K562 (cell line): ENCODE data around the gene SH3GL3. TPM values are rescaled to one million over a fixed set of nuclear protein-coding genes. Genes with fewer than 3 reads are reported as not detected.

Experiments used
- ATAC-seq: fragments of 200-7000 bp; cut with Tn5 transposase; 3 replicates; pipeline ENCODE4 v1.9.1; 2020; ENCODE audit warnings: moderate library complexity
- BruUV-seq: library from RNA; stranded (reverse); fragments of 400-500 nt; replicated peaks from 2 replicates; lab custom pipeline; 2021; lab: Mats Ljungman, UMichigan
- CTCF ChIA-PET: fragments of 300-600 bp; formaldehyde crosslinking; extraction: SDS; loops from one replicate; lab custom pipeline; 2021; ENCODE audit warnings: low intra/inter-chr PET ratio; lab: Yijun Ruan, JAX
- POLR2A ChIA-PET: fragments of 300-600, 350-650 bp; sonication (Branson Sonifier 250); formaldehyde crosslinking; extraction: SDS; loops from one replicate; lab custom pipeline; 2021; ENCODE audit warnings: antibody characterized with exemption, inconsistent platforms; lab: Yijun Ruan, JAX
- DNase-seq, 4 experiments: peaks; one replicate each; pipeline versions ENCODE4 v3.0.0 to v3.0.0-alpha.2; 2011 to 2018; ENCODE audit warnings: low spot score in 3 of 4, mixed read lengths in 3 of 4; ENCODE audit errors: extremely low read depth in 1 of 4
- FAIRE-seq: peaks from 2 replicates; lab custom pipeline; 2011; peaks lifted over from hg19 to GRCh38; lab: Jason Lieb, UNC
- H2AFZ ChIP-seq: 2 replicates; pipeline ENCODE4 v1.6.0; 2011; ENCODE audit warnings: low read depth, low read length, control low read depth, inconsistent platforms
- H3K27ac ChIP-seq: fragments of 200-600 bp; 3 replicates; pipeline ENCODE4 v1.8.0; 2011; ENCODE audit warnings: low read depth, mild to moderate bottlenecking, control low read depth, inconsistent platforms, low read length, moderate library complexity, mixed read lengths; ENCODE audit errors: extremely low read depth
- H3K27me3 ChIP-seq, 2 experiments: fragments of 300-600 bp in 1 of 2; 2 replicates in 1 of 2; 3 replicates in 1 of 2; pipeline versions ENCODE4 v1.6.0 to v1.8.0; 2011; ENCODE audit warnings: inconsistent platforms in 2 of 2, low read length in 2 of 2, mild to moderate bottlenecking in 1 of 2, mixed read lengths in 1 of 2, moderate library complexity in 1 of 2; ENCODE audit not compliant: control insufficient read depth in 2 of 2, insufficient read depth in 2 of 2
- H3K36me3 ChIP-seq: fragments of 300-600 bp; 3 replicates; pipeline ENCODE4 v1.8.0; 2011; ENCODE audit warnings: mild to moderate bottlenecking, low read length, inconsistent platforms; ENCODE audit not compliant: control insufficient read depth, insufficient read depth
- H3K4me1 ChIP-seq, 2 experiments: fragments of 200-600 bp in 1 of 2; replicated peaks in 1 of 2; 2 replicates in 1 of 2; 3 replicates in 1 of 2; pipeline versions ENCODE4 v1.5.1 to v1.8.0; 2011; ENCODE audit warnings: inconsistent platforms in 2 of 2, low read length in 2 of 2, mild to moderate bottlenecking in 1 of 2, mixed read lengths in 1 of 2, moderate library complexity in 1 of 2; ENCODE audit not compliant: control insufficient read depth in 2 of 2, insufficient read depth in 2 of 2
- H3K4me2 ChIP-seq: 2 replicates; pipeline ENCODE4 v1.6.1; 2011; ENCODE audit warnings: low read length, control low read depth, inconsistent platforms, mixed read lengths; ENCODE audit not compliant: insufficient read depth
- H3K4me3 ChIP-seq: fragments of 200-600 bp; sonication (generic), shearing (Covaris generic); 2 replicates; pipeline ENCODE4 v1.5.1; 2016; ENCODE audit warnings: control low read depth, inconsistent platforms
- H3K79me2 ChIP-seq: fragments of 200-600 bp; 3 replicates; pipeline ENCODE4 v1.8.0; 2011; ENCODE audit warnings: low read length, inconsistent platforms; ENCODE audit not compliant: control insufficient read depth, insufficient read depth
- H3K9ac ChIP-seq, 2 experiments: 2 replicates each; pipeline versions ENCODE4 v1.6.0 to v1.6.1; 2011; ENCODE audit warnings: low read depth in 2 of 2, low read length in 2 of 2, control low read depth in 1 of 2, inconsistent platforms in 1 of 2, mild to moderate bottlenecking in 1 of 2, mixed read lengths in 1 of 2; ENCODE audit not compliant: insufficient read depth in 1 of 2
- H3K9me1 ChIP-seq: one replicate; pipeline ENCODE4 v1.6.0; 2011; ENCODE audit warnings: inconsistent platforms, mild to moderate bottlenecking, low read length, moderate library complexity; ENCODE audit not compliant: control insufficient read depth, insufficient read depth
- H3K9me3 ChIP-seq: replicated peaks from 2 replicates; pipeline ENCODE4 v1.5.1; 2011; ENCODE audit warnings: low read depth, low read length, inconsistent platforms; ENCODE audit not compliant: control insufficient read depth, insufficient read depth
- H4K20me1 ChIP-seq: replicated peaks from 2 replicates; pipeline ENCODE4 v1.6.1; 2011; ENCODE audit warnings: low read length, inconsistent platforms, mixed read lengths; ENCODE audit not compliant: control insufficient read depth, insufficient read depth
- ATF7 ChIP-seq: fragments of 450-650 bp; IDR thresholded peaks from 2 replicates; pipeline ENCODE4 v1.7.1; 2014; ENCODE audit warnings: mild to moderate bottlenecking, moderate library complexity
- CEBPB ChIP-seq: fragments of 450-650 bp; IDR thresholded peaks from 2 replicates; pipeline ENCODE4 v1.6.1; 2016; ENCODE audit warnings: missing genetic modification characterization, missing compliant biosample characterization
- FOXJ2 ChIP-seq: fragments of 200-800 bp; sonication (Bioruptor generic); IDR thresholded peaks from 2 replicates; pipeline ENCODE4 v1.6.1; 2016; ENCODE audit warnings: missing genetic modification characterization, missing compliant biosample characterization
- L3MBTL2 ChIP-seq: fragments of 450-650 bp; IDR thresholded peaks from 2 replicates; pipeline ENCODE4 v1.6.1; 2016; ENCODE audit warnings: mild to moderate bottlenecking, moderate library complexity
- MYNN ChIP-seq, 2 experiments: sonication (generic); formaldehyde crosslinking in 1 of 2; IDR thresholded peaks; 2 replicates each; pipeline versions ENCODE4 v1.5.0 to v1.6.1; 2016 to 2020; ENCODE audit warnings: antibody characterized with exemption in 1 of 2, missing genetic modification reagents in 1 of 2
- NR4A1 ChIP-seq, 2 experiments: fragments of 250-450 bp in 1 of 2; fragments of 450-650 bp in 1 of 2; sonication (Bioruptor Pico) in 1 of 2; IDR thresholded peaks; 2 replicates each; pipeline versions ENCODE4 v1.4.0 to v1.6.1; 2016 to 2020; ENCODE audit warnings: mild to moderate bottlenecking in 2 of 2, missing compliant biosample characterization in 1 of 2, missing genetic modification characterization in 1 of 2, moderate library complexity in 1 of 2
- RHOXF2B ChIP-seq: fragments of 250-450 bp; sonication (Bioruptor Pico); conservative IDR thresholded peaks from 2 replicates; pipeline ENCODE4 v1.5.1; 2021
- SIN3A ChIP-seq, 2 experiments: fragments of 150-350 bp in 1 of 2; IDR thresholded peaks; 2 replicates each; pipeline ENCODE4 v1.6.1; 2011 to 2016; ENCODE audit warnings: borderline replicate concordance in 2 of 2, low read depth in 2 of 2, low read length in 2 of 2, mild to moderate bottlenecking in 2 of 2, moderate library complexity in 2 of 2; ENCODE audit not compliant: control insufficient read depth in 1 of 2
- SPI1 ChIP-seq: IDR thresholded peaks from 2 replicates; pipeline ENCODE4 v1.6.1; 2011; ENCODE audit warnings: low read depth, low read length, control low read depth, borderline replicate concordance
- TSC22D4 ChIP-seq: fragments of 450-650 bp; IDR thresholded peaks from 2 replicates; pipeline ENCODE4 v1.6.1; 2016; ENCODE audit warnings: missing genetic modification characterization, missing biosample characterization, control low read depth
- ZNF232 ChIP-seq: sonication (generic); formaldehyde crosslinking; IDR thresholded peaks from 2 replicates; pipeline ENCODE4 v1.8.0; 2022; ENCODE audit warnings: mild to moderate bottlenecking, missing genetic modification reagents
- ZNF76 ChIP-seq: fragments of 250-450 bp; sonication (Bioruptor Pico); IDR thresholded peaks from 2 replicates; pipeline ENCODE4 v1.4.0; 2020; ENCODE audit warnings: mild to moderate bottlenecking, moderate library complexity, borderline replicate concordance
- ZNF77 ChIP-seq: fragments of 250-450 bp; sonication (Bioruptor Pico); IDR thresholded peaks from 2 replicates; pipeline ENCODE4 v1.5.0; 2020
- WGBS: fragments of 100-300 bp; shearing (Covaris generic); methylation state at CpG from one replicate; pipeline ENCODE4 v1.1.6; 2016; ENCODE audit warnings: low coverage, mixed read lengths; ENCODE audit not compliant: insufficient coverage; ENCODE audit errors: missing lambda C conversion rate; 5-methylcytosine and 5-hydroxymethylcytosine counted together
- in situ Hi-C: fragments of 300-500 bp; cut with MboI; formaldehyde crosslinking; loops from 4 replicates; pipeline ENCODE4 v1.15.0; 2018; ENCODE audit warnings: inconsistent platforms, mixed read lengths
- intact Hi-C: fragments of 100-400 bp; cut with micrococcal nuclease; formaldehyde crosslinking; loops from 2 replicates; pipeline ENCODE4 v1.14.2; 2022
- polyA plus RNA-seq, 8 experiments: library from polyadenylated mRNA; depleted of rRNA in 4 of 8; stranded (reverse) in 5 of 8; unstranded in 3 of 8; fragments of >200 nt; fragmentation: Nextera tagmentation in 2 of 8; fragmentation: Illumina TruSeq in 1 of 8; extraction: Ambion mirVana in 2 of 8; extraction: Trizol in 1 of 8; gene quantifications; 2 replicates each; pipeline versions ENCODE4 v1.2.1 to v1.2.3, GENCODE V29; 2011 to 2014; ENCODE audit warnings: inconsistent platforms in 1 of 8, missing spikeins in 1 of 8
- total RNA-seq, 7 experiments: library from RNA; depleted of rRNA in 6 of 7; stranded (reverse); fragments of >200 nt in 6 of 7; fragmentation: Illumina TruSeq in 2 of 7; extraction: Trizol in 2 of 7; gene quantifications; 2 replicates each; pipeline versions ENCODE4 v1.2.1 to v1.2.3, GENCODE V29; 2011 to 2021; ENCODE audit warnings: low replicate concordance in 1 of 7

The SH3GL3 gene
- total and polyA plus RNA-seq, 9 of the 15 experiments (the other 6 are each of a cell fraction or from before 2014, with no cell fraction given) = 3.9 to 16.0 (median 9.7) TPM

- FAIRE-seq (no peak), ATAC-seq (no peak), DNase-seq (no peak)
- intact Hi-C loops = no loop called here
- H3K27me3 ChIP-seq = peaks cover under 1 to 9% of the 10 kb centered on the region in 2 experiments; a peak in 4 of 5 replicates
- no peaks in the 10 kb centered on the region for H3K79me2 ChIP-seq
- in situ Hi-C loops = no loop called here
- no TSS peak for BruUV-seq
- ChIA-PET POLR2A (no interaction called here), CTCF (no interaction called here)
- H3K4me1 ChIP-seq = no peaks in the 10 kb centered on the region
- no peak overlapping the region for H3K27ac ChIP-seq
- H3K4me3 ChIP-seq = no peak overlapping the region
- H3K4me2 ChIP-seq = no peak overlapping the region
- no peaks in the 10 kb centered on the region for H3K36me3 ChIP-seq
- H4K20me1 ChIP-seq = no peaks in the 10 kb centered on the region
- no peaks in the 10 kb centered on the region for H3K9me1 ChIP-seq
- TF ChIP-seq CEBPB (no peak), SIN3A (IDR thresholded peaks at IDR 0.05; ENCODE audit: borderline replicate concordance in 2 of 2, control insufficient read depth in 1 of 2, low read depth in 2 of 2, low read length in 2 of 2) (no peak), RHOXF2B (CRISPR knock-in tag) (no peak), SPI1 (no peak), L3MBTL2 (no peak), ATF7 (no peak), ZNF77 (CRISPR knock-in tag) (no peak), MYNN (IDR thresholded peaks at IDR 0.05) (no peak), MYNN (CRISPR knock-in tag; IDR thresholded peaks at IDR 0.05) (no peak), NR4A1 (CRISPR knock-in tag; IDR thresholded peaks at IDR 0.05) (no peak), NR4A1 (tag; IDR thresholded peaks at IDR 0.05) (no peak), FOXJ2 (no peak), ZNF76 (CRISPR knock-in tag) (no peak), ZNF232 (CRISPR knock-in tag) (no peak), TSC22D4 (tag) (no peak)
- no peaks in the 10 kb centered on the region for H3K9me3 ChIP-seq
- H3K9ac ChIP-seq = no peak overlapping the region
- WGBS = under 1% methylated on average over 7 of the region's 7 CpGs
- H2AFZ ChIP-seq = no peak overlapping the region
Observed at GRCh38 chr15:83413054-83413719, 34.0 kb upstream of the SH3GL3 start.
